Fibroblast of skin of scalp (primary cell): Measurements from ENCODE around the gene CERT1.
A peak's percentile ranks its signal among the peaks of the same experiment; 100 is the strongest.
"Not testable (repeated sequence)": the region's sequence is repeated elsewhere in the genome, so short reads cannot be mapped to it uniquely, and the experiment has no call there.

Experiments used
- DNase-seq: peaks from one replicate; pipeline ENCODE4 v3.0.0-alpha.2; 2013

CERT1 gene

DNA sequence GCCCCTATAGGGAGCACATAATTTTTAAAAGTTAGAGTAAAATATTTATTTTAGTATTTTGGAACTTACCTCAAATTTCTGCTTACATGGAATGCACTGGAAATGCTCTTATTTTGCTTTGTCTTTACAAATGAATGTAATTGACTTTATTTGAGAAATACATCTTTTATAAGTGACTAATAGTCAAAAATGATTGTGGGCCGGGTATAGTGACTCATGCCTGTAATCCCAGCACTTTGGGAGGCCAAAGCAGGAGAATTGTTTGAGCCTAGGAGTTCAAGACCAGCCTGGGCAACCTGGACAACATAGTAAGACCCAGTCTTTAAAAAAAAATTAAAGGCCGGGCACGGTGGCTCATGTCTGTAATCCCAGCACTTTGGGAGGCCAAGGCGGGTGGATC lies 168.6 kb downstream of the CERT1 start:
- peak; percentile 23 for DNase-seq

DNA sequence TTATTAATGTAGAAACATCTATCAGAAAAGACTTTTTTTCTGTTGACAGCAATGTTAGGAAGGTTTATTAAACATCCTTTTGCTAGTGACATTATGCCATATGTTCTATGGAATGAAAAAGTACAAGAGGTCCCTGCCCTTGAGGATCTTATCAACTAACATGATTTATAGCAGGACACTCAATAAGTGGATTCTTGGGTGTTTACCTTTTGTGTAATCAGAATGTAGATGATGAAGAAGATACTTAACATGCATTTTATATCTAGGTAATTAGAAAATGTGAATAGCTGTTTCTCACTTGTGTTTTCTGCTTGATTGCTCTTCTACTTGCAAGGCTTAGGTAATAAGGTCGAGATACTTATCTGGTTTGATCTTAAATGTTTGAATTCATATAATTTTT lies 169.5 kb downstream of the CERT1 start:
- DNase-seq: no peak

DNA sequence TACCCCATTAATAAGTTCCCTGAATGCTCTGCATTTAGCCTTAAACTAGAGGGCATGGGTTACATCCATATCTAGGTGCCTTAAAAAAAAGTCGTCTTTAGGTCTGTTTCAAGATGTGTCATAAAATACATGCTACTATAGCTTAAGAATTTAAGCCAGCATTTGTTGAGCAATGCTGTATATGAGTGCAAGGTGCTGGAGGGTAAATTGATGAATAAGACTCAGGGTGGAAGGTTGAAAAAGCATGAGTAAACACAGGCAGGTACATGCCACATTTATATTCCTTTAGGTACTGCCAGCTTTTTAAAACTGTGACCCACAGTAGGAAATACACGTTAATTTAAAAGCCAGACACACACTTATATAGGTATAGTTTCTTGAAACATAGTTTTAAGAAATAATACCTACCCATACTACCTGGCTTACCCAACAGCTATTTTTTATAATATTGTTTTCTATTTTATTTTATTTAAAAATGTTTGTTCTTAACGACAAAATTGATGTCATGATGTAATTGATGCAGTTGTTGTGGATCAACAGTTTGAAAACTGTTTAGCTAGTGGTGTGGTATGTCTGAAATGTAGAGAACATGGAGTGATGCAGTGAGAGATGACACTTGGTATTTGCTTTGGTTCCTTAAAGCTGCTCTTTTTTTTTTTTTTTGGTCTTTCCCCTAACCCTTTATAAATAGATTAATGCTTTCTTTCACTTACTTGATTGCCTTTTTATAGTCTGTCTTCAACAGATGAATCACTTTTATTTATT lies 170.5 kb downstream of the CERT1 start:
- DNase-seq: peak; percentile 19

DNA sequence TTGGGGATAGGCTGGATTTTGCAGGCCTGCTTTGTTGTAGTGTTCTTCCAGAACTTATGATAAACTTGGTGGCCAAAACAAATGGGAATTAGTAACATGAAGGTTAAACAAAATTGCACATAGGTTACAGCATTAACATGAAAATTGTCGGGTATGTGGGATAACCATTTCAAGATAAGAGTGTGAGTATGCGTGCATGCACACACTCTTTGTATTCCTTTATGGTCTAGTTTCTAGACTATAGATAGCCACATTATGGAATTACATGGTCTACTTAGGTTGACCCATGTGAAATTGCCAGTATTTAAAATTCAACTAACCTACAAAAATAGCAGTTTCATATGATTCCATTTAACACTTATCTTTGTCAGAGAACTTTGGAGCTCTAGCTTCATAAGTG lies 173.0 kb downstream of the CERT1 start:
- DNase-seq: no peak

DNA sequence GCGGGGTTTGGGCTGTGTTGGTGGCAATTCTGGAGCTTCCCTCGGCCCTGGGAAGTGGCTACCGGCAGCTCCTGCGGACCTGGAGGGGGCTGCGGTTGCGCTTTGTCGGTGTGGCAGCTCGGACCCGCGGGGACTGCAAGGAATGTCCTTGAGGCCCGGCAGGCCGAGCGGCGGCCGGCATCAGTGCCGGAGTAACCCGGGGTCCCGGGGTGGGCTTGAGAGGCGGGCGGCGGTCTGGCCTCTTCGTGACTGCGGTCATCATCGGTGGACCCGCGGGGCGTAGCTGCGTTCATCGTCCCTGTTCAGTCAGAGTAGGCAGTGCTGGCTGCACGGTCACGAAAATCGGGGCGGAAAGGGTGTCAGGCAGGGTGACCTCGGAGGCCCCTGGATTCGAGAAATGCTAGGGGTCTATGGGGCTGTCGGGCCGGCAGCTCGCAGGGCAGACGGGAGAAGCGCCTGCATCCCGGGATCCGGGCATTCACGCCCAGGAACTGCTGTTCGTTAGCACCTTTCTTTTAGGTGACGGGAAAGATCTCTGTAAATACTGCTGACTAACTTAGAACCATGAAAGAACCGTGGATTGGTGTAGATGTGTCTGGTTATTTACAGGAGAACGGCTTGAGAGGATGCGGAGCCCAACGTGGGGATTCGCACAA lies 173.9 kb downstream of the CERT1 start:
- no peak for DNase-seq

DNA sequence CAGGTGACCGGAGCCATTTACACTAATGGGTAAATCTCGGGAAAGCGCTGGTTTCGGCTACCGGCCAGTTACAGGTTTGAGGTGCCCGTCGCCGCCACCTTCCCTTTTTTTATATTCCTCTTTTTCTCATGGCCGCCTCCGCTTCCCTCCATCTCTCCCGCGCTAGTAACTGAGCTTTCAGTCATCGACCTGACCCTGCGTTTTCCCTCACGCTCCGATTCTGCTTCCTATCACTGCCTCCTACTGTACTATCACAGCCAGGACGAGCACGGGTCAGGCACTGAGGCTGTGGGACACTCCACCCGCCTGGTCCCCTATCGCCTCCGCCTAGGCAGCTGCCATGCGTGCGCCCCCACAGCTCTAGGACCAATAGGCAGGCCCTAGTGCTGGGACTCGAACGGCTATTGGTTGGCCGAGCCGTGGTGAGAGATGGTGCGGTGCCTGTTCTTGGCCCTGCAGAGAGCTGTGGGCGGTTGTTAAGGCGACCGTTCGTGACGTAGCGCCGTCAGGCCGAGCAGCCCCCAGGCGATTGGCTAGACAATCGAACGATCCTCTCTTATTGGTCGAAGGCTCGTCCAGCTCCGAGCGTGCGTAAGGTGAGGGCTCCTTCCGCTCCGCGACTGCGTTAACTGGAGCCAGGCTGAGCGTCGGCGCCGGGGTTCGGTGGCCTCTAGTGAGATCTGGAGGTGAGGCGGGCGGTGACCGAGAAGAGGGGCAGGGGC lies 174.7 kb downstream of the CERT1 start, which contains the start of gene HMGCR:
HMGCR (plus strand) TSS at position 606 of the 722 bp plus-strand sequence. CDS start 5,386 bp downstream, outside the sequence.
- DNase-seq: peak; percentile 100

DNA sequence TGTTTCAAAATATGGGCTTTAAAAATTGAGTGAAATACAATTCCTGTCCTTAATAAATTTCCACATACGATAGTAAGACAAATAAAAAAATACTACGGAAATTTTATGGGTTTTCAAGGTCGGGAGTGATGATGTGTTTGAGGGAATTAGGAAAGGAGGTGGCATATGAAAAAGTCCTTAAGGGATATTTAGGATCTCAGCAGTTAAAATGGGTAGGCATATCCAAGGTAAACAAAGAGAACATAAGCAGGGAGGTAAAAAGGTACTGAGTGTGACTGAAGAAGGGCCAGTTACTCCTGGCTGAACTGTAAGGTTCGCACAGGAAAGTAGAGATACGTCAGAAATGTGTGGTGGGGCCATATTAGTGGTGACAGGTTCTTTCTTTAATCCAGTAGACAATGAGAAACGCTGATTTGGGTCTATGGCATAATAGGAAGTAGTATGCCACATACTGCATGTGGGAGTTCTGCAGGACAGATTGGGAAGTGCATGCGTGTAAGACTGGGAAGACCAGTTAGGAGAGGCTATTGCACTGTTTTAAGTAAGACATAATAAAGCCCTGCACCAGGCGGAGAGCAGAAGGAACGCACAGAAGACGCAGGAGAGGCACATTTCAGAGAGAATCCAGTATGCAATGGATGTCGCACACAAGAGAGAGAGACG lies 175.3 kb downstream of the CERT1 start:
- DNase-seq: peak; percentile 84

DNA sequence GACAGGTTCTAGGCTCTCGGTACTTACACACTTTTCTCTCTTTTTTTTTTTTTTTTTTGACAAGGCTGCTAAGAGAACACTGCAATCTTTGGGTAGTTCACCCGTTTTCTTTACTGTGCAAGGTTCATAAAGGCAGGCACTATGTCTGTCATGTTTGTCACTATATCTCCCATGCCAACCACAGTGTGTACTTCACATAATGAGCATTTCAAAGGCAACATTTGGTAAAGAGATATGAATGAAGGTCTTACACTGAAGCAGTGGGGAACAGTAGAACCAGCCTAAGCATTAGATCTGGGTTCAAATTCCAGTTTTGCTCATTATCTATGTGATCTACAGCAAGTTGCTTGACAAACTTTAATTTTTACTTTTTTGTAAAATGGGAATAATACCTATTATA lies 175.9 kb downstream of the CERT1 start:
- DNase-seq: no peak

DNA sequence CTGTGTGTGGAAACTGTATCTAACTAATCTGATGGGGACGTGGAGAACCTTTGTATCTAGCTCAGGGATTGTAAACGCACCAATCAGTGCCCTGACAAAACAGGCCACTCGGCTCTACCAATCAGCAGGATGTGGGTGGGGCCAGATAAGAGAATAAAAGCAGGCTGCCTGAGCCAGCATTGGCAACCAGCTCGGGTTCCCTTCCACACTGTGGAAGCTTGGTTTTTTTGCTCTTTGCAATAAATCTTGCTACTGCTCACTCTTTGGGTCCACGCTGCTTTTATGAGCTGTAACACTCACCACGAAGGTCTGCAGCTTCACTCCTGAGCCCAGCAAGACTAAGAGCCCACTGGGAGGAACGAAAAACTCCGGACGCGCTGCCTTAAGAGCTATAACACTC lies 177.0 kb downstream of the CERT1 start:
- DNase-seq: not testable (repeated sequence)

DNA sequence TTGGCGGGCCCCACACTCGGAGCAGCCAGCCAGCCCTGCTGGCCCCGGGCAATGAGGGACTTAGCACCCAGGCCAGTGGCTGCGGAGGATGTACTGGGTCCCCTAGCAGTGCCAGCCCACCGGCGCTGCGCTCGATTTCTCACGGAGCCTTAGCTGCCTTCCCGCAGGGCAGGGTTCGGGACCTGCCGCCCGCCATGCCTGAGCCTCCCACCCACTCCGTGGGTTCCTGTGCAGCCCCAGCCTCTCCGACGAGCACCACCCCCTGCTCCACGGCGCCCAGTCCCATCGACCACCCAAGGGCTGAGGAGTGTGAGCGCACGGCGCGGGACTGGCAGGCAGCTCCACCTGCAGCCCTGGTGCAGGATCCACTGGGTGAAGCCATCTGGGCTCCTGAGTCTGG lies 177.7 kb downstream of the CERT1 start:
- DNase-seq: not testable (repeated sequence)

DNA sequence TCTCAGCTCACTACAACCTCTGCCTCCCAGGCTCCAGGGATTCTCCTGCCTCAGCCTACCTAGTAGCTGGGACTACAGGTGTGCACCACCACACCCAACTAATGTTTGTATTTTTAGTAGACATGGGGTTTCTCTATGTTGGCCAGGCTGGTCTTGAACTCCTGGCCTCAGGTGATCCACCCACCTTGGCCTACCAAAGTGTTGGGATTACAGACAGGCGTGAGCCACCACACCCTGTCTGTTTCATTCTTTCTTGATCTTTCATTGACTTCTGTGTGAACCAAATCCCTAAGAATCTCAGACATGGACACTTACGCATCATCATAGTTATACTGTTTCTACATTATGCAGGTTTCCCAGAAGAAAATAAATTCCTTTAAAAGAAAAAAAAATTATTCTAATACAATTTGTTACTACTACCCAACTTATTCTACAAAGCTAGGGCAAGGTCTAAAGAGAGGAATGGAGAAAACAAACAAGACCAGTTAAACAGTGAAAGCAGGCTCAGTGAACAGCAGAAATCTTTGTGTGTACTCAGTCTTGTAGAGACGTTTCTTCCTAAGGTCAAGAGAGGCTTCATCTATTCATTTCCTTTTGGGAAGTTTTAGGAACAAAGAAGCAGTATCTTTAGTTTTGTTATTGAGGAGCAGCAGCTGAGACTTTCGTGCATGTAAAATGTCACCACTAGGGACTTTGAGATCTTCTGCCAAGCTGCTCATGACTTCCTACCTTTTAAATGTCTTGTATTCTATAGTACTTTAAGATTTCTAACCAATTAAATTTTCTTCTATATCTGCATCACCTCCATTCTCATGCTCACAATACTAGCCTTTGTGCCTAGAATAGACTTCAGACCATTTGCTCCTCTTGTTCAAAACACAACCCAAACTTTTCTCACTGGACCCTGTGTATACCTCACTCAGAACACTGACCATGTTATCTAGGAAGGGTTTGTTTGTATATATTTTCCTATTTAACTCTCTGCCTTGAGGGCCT lies 180.0 kb downstream of the CERT1 start:
- no peak for DNase-seq

DNA sequence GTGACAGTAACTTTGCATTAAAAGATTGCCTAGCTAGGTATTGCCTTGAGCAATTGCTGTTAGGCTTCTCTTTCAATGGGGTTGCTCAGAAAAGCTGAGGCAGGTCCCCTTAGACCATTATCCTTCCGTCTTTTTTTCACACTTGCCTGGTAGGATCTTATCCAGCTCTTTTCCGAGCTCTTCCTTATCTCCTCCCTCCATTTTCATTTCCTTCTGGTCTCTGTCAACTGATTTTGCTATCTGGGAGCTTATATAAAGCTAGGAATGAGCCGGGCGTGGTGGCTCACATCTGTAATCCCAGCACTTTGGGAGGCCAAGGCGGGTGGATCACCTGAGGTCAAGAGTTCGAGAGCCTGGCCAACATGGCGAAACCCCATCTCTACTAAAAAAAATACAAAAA lies 181.0 kb downstream of the CERT1 start:
- DNase-seq: no peak
